ENCODE measurements around the gene DNAH11. TPM values are rescaled to one million over a fixed set of nuclear protein-coding genes. Genes with fewer than 3 reads are reported as not detected.

DNAH11 gene
- total and polyA plus RNA-seq, 5 donors from 2014 or later: 0.34 to 0.65 TPM; not detected in 3

DNA sequence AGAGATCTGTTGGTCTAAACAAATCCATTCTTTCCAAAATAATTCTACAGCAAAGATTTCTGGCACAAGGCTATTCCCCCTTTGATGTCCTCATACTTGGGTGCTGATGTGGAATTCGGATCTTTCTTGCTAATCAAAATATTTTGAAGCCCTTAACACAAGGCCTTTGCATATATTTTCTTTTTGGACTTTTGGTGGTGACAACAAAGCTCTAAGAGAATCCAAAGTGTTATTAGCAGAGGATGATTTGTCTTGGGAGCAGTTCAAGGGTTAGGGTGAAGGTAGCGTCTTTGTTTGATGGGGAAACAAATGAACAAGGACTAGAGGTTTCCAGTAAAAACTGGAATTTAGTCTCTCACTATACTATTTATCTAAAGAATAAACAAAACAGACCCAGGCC lies 205.0 kb downstream of the DNAH11 start:
- Mint-ChIP-seq H3K27ac (no peak overlapping the region), H3K27me3 (peaks cover 4% of the 10 kb centered on the region), H3K4me3 (no peak overlapping the region), H3K9me3 (no peaks in the 10 kb centered on the region), H3K36me3 (no peaks in the 10 kb centered on the region), H3K4me1 (no peaks in the 10 kb centered on the region)
- Histone ChIP-seq H3K4me1 (ENCODE audit: control insufficient read depth, insufficient read depth, low read length, poor library complexity, severe bottlenecking) (no peaks in the 10 kb centered on the region), H3K27me3 (ENCODE audit: control insufficient read depth, insufficient read depth, low read length) (no peaks in the 10 kb centered on the region), H3K4me3 (ENCODE audit: low read depth, low read length) (no peak overlapping the region), H3K36me3 (ENCODE audit: control insufficient read depth, insufficient read depth, low read length) (no peaks in the 10 kb centered on the region), H3K9me3 (ENCODE audit: control insufficient read depth in 2 of 2, low read length in 2 of 2) (no peaks in the 10 kb centered on the region), H3K27ac (ENCODE audit: insufficient read depth, low read length, poor library complexity, severe bottlenecking) (no peak overlapping the region)
- DNase-seq: no peak
- no peak for ATAC-seq (ENCODE audit: low read depth in 2 of 2)

DNA sequence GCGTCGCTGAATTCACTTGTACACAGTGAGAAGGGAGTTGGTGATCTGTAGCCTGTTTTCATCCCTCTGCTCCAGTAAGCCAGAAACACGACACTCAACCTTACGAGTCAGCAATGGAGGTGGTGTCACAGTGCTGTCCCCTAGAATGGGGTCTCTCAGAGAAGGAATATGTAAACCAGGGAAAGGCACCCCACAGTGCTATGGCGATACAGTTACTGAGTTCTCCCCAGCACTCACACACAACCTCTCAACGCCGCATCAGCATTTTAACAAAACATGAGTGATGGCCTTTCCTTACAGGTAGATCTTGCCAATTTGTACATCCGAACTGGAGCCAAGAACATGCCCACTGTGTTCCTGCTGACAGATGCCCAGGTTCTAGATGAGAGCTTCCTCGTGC lies 206.5 kb downstream of the DNAH11 start:
- Mint-ChIP-seq H3K27me3 (peaks cover 4% of the 10 kb centered on the region), H3K27ac (no peak overlapping the region)

DNA sequence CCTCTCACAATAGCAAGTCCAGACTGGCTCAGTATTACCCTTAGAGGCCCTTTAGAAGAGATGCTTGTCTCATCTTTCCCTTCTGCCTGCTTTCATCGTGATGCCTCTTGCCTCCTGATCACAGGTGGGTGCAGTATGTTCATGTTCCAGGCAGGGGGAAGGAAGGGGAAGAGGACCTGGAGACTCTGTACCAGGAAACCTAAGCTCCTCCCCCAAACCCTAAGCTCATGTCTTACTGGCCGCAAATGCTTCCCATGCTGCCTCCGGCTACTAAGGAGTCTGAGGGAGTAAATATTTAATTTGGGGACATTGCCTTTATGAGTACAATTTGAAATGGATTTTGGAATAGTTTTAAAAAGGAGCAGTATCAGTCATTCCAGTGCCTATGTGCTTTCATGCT lies 210.2 kb downstream of the DNAH11 start:
- no peak for DNase-seq
- Mint-ChIP-seq H3K36me3 (no peaks in the 10 kb centered on the region), H3K4me3 (no peak overlapping the region), H3K4me1 (no peaks in the 10 kb centered on the region), H3K27me3 (peaks cover 13% of the 10 kb centered on the region), H3K27ac (no peak overlapping the region), H3K9me3 (no peaks in the 10 kb centered on the region)
- no peak for ATAC-seq (ENCODE audit: low read depth in 2 of 2)
- Histone ChIP-seq H3K27ac (ENCODE audit: insufficient read depth, low read length, poor library complexity, severe bottlenecking) (no peak overlapping the region), H3K4me3 (ENCODE audit: low read depth, low read length) (no peak overlapping the region), H3K27me3 (ENCODE audit: control insufficient read depth, insufficient read depth, low read length) (no peaks in the 10 kb centered on the region), H3K36me3 (ENCODE audit: control insufficient read depth, insufficient read depth, low read length) (no peaks in the 10 kb centered on the region), H3K4me1 (ENCODE audit: control insufficient read depth, insufficient read depth, low read length, poor library complexity, severe bottlenecking) (no peaks in the 10 kb centered on the region), H3K9me3 (ENCODE audit: control insufficient read depth in 2 of 2, low read length in 2 of 2) (no peaks in the 10 kb centered on the region)

More for the DNA sequence above, 206.5 kb downstream of the DNAH11 start:
- no peaks in the 10 kb centered on the region for H3K27me3 ChIP-seq (ENCODE audit: control insufficient read depth, insufficient read depth, low read length)
- no peaks in the 10 kb centered on the region for H3K9me3 ChIP-seq (ENCODE audit: control insufficient read depth in 2 of 2, low read length in 2 of 2)
- ATAC-seq (ENCODE audit: low read depth in 2 of 2) (no peak), DNase-seq (no peak)
- Mint-ChIP-seq H3K9me3 (no peaks in the 10 kb centered on the region), H3K4me1 (no peaks in the 10 kb centered on the region), H3K4me3 (no peak overlapping the region), H3K36me3 (no peaks in the 10 kb centered on the region)
- H3K27ac ChIP-seq (ENCODE audit: insufficient read depth, low read length, poor library complexity, severe bottlenecking): no peak overlapping the region
- H3K4me1 ChIP-seq (ENCODE audit: control insufficient read depth, insufficient read depth, low read length, poor library complexity, severe bottlenecking): no peaks in the 10 kb centered on the region
- no peak overlapping the region for H3K4me3 ChIP-seq (ENCODE audit: low read depth, low read length)
- no peaks in the 10 kb centered on the region for H3K36me3 ChIP-seq (ENCODE audit: control insufficient read depth, insufficient read depth, low read length)

DNA sequence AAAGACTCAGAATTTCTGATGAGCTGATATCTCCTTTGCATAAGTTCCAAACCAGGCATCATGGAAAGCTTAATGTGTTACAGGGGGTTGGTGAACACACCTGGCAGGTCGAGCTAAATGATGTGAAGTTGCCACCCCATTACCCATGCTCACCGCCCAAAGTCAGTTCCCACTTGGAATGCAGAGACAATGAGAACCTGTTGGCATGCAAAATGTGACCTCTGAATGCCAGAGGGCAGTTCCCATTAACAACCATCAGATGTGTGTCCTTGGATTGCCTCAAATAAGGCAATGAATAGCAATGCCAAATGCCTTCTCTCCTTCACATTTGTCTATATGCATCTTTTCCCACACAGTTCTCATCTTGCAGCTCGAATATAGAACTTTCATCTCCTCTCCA lies 212.1 kb downstream of the DNAH11 start:
- no peak for ATAC-seq (ENCODE audit: low read depth in 2 of 2)
- Mint-ChIP-seq H3K36me3 (no peaks in the 10 kb centered on the region), H3K4me3 (no peak overlapping the region), H3K27me3 (peaks cover 16% of the 10 kb centered on the region), H3K4me1 (no peaks in the 10 kb centered on the region), H3K9me3 (no peaks in the 10 kb centered on the region), H3K27ac (no peak overlapping the region)
- no peak overlapping the region for H3K27ac ChIP-seq (ENCODE audit: insufficient read depth, low read length, poor library complexity, severe bottlenecking)
- H3K36me3 ChIP-seq (ENCODE audit: control insufficient read depth, insufficient read depth, low read length): no peaks in the 10 kb centered on the region
- DNase-seq: no peak
- no peaks in the 10 kb centered on the region for H3K27me3 ChIP-seq (ENCODE audit: control insufficient read depth, insufficient read depth, low read length)
- H3K4me1 ChIP-seq (ENCODE audit: control insufficient read depth, insufficient read depth, low read length, poor library complexity, severe bottlenecking): no peaks in the 10 kb centered on the region
- no peaks in the 10 kb centered on the region for H3K9me3 ChIP-seq (ENCODE audit: control insufficient read depth in 2 of 2, low read length in 2 of 2)
- H3K4me3 ChIP-seq (ENCODE audit: low read depth, low read length): no peak overlapping the region

DNA sequence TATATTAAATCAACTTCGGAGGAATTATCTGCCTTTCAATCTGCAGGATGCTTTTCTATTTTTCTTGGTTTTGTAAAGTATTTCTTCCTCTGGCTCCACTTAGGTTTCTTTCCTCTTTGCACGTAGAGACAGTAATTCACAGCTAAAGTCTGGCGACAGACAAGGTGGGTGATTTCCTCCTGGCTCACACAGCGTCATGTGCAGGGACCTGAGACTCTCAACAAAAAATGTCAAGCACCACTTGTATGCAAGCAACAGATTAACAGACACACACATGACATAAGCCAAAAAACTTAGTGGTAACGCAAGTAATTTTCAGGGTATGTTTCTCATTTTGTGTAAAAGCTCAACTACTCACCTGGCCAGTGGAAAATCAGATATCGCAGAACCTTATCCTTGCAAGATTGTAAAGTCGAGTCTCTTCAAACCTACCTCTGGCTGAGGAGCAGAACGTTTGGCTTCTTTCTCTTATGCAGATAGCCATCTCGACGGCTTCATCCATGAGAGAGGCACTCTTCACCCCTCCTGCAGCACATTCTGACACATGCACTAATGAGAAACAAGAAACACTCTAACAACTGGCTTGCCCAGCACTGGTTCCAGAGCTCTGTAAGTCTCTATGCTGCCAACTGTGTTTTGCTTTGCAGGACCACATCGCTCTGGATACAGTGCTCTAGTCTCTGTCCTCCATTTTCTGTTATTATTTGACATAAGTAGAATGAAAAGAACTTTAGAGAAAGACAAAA lies 214.9 kb downstream of the DNAH11 start:
- no peak for DNase-seq
- H3K27me3 Mint-ChIP-seq: peaks cover 23% of the 10 kb centered on the region
- H3K4me3 ChIP-seq (ENCODE audit: low read depth, low read length): no peak overlapping the region
- no peaks in the 10 kb centered on the region for H3K4me1 Mint-ChIP-seq
- H3K36me3 Mint-ChIP-seq: no peaks in the 10 kb centered on the region
- no peaks in the 10 kb centered on the region for H3K36me3 ChIP-seq (ENCODE audit: control insufficient read depth, insufficient read depth, low read length)
- ATAC-seq (ENCODE audit: low read depth in 2 of 2): no peak
- H3K9me3 ChIP-seq (ENCODE audit: control insufficient read depth in 2 of 2, low read length in 2 of 2): no peaks in the 10 kb centered on the region
- no peak overlapping the region for H3K27ac Mint-ChIP-seq
- H3K9me3 Mint-ChIP-seq: no peaks in the 10 kb centered on the region
- H3K27ac ChIP-seq (ENCODE audit: insufficient read depth, low read length, poor library complexity, severe bottlenecking): no peak overlapping the region
- H3K4me1 ChIP-seq (ENCODE audit: control insufficient read depth, insufficient read depth, low read length, poor library complexity, severe bottlenecking): no peaks in the 10 kb centered on the region
- peaks cover 3% of the 10 kb centered on the region for H3K27me3 ChIP-seq (ENCODE audit: control insufficient read depth, insufficient read depth, low read length)
- no peak overlapping the region for H3K4me3 Mint-ChIP-seq

DNA sequence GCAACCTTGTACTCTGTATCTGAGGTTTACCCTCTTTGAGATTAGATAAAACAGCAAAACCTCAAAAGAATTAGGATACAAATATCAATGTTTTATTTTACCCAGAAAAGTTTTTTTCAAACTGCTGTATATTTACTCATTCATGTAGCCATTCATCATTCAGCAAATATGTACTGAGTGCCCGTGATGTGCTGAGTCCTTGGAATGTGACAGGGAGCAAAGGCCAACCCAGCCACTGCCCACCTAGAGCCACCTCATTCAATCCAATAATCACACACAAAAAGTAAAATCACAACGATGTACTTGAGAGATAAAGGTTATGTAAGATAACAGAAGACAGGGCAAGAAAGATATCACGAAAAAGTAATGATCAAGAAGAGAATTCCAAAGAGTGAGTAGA lies 215.4 kb downstream of the DNAH11 start:
- no peak overlapping the region for H3K27ac Mint-ChIP-seq
- H3K36me3 ChIP-seq (ENCODE audit: control insufficient read depth, insufficient read depth, low read length): no peaks in the 10 kb centered on the region
- H3K4me3 ChIP-seq (ENCODE audit: low read depth, low read length): no peak overlapping the region
- H3K27ac ChIP-seq (ENCODE audit: insufficient read depth, low read length, poor library complexity, severe bottlenecking): no peak overlapping the region
- H3K27me3 ChIP-seq (ENCODE audit: control insufficient read depth, insufficient read depth, low read length): peaks cover 3% of the 10 kb centered on the region
- DNase-seq: no peak
- H3K4me1 ChIP-seq (ENCODE audit: control insufficient read depth, insufficient read depth, low read length, poor library complexity, severe bottlenecking): no peaks in the 10 kb centered on the region
- ATAC-seq (ENCODE audit: low read depth in 2 of 2): no peak
- H3K9me3 ChIP-seq (ENCODE audit: control insufficient read depth in 2 of 2, low read length in 2 of 2): no peaks in the 10 kb centered on the region
- no peaks in the 10 kb centered on the region for H3K4me1 Mint-ChIP-seq
- no peaks in the 10 kb centered on the region for H3K9me3 Mint-ChIP-seq
- peaks cover 24% of the 10 kb centered on the region for H3K27me3 Mint-ChIP-seq
- no peak overlapping the region for H3K4me3 Mint-ChIP-seq
- H3K36me3 Mint-ChIP-seq: no peaks in the 10 kb centered on the region

DNA sequence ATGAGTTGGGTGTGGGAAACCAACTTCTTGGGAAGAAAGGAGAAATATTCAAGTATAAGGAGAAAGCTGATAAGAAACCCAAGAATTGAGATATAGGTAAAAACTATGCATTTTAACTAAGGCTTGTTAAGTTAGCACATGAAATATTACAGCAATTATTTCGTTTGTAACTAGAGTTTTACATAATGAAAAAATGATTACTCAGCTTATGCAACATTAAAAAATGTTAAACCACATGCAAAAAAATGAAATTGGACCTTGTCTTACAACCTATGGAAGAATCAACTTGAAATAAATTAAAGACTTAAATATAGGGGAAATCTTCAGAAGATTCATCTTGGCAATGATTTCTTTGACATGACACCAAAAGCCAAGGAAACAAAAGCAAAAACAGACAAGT lies 219.6 kb downstream of the DNAH11 start:
- H3K27me3 ChIP-seq (ENCODE audit: control insufficient read depth, insufficient read depth, low read length): peaks cover 3% of the 10 kb centered on the region
- Mint-ChIP-seq H3K4me1 (no peaks in the 10 kb centered on the region), H3K27me3 (peaks cover 14% of the 10 kb centered on the region), H3K27ac (no peak overlapping the region), H3K36me3 (no peaks in the 10 kb centered on the region), H3K4me3 (no peak overlapping the region), H3K9me3 (no peaks in the 10 kb centered on the region)
- H3K27ac ChIP-seq (ENCODE audit: insufficient read depth, low read length, poor library complexity, severe bottlenecking): no peak overlapping the region
- no peaks in the 10 kb centered on the region for H3K36me3 ChIP-seq (ENCODE audit: control insufficient read depth, insufficient read depth, low read length)
- H3K4me1 ChIP-seq (ENCODE audit: control insufficient read depth, insufficient read depth, low read length, poor library complexity, severe bottlenecking): no peaks in the 10 kb centered on the region
- DNase-seq (no peak), ATAC-seq (ENCODE audit: low read depth in 2 of 2) (no peak)
- H3K9me3 ChIP-seq (ENCODE audit: control insufficient read depth in 2 of 2, low read length in 2 of 2): no peaks in the 10 kb centered on the region
- no peak overlapping the region for H3K4me3 ChIP-seq (ENCODE audit: low read depth, low read length)

DNA sequence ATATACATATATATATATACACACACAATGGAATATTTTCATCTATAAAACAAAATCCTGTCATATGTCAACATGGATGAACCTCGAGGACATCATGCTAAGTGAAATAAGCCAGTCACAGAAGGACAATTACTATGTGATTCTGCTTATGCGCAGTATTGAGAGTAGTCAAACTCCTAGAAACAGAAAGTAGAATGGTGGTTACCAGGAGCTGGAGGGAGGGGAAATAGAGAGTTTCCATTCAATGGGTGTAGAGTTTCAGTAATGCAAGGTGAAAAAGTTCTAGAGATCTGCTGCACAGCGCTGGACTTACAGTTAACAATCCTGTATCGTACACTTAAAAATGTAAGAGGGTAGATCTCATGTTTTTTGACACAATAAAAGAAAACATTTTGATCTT lies 221.0 kb downstream of the DNAH11 start:
- no peak overlapping the region for H3K4me3 ChIP-seq (ENCODE audit: low read depth, low read length)
- ATAC-seq (ENCODE audit: low read depth in 2 of 2): no peak
- peak in 1 of 3 donors; percentile 21 for DNase-seq
- Mint-ChIP-seq H3K9me3 (no peaks in the 10 kb centered on the region), H3K4me1 (peaks cover 0 to 3% (median 0%) of the 10 kb centered on the region in 4 donors), H3K4me3 (no peak overlapping the region), H3K27me3 (peaks cover 7% of the 10 kb centered on the region), H3K27ac (no peak overlapping the region), H3K36me3 (no peaks in the 10 kb centered on the region)
- H3K27me3 ChIP-seq (ENCODE audit: control insufficient read depth, insufficient read depth, low read length): peaks cover 3% of the 10 kb centered on the region
- H3K9me3 ChIP-seq (ENCODE audit: control insufficient read depth in 2 of 2, low read length in 2 of 2): no peaks in the 10 kb centered on the region
- no peaks in the 10 kb centered on the region for H3K36me3 ChIP-seq (ENCODE audit: control insufficient read depth, insufficient read depth, low read length)
- H3K27ac ChIP-seq (ENCODE audit: insufficient read depth, low read length, poor library complexity, severe bottlenecking): no peak overlapping the region
- no peaks in the 10 kb centered on the region for H3K4me1 ChIP-seq (ENCODE audit: control insufficient read depth, insufficient read depth, low read length, poor library complexity, severe bottlenecking)

Data from CD4-positive, CD25-positive, alpha-beta regulatory T cell (primary cell).